ENCODE measurements around the gene MORN1.

The MORN1 gene

GRCh38 chr1:2350911-2351655 is 40.3 kb downstream of the MORN1 start:
- DNase-seq (ENCODE audit: low spot score): no peak

GRCh38 chr1:2350501-2350900 is 40.9 kb downstream of the MORN1 start:
- no peak for DNase-seq (ENCODE audit: low spot score)

- no peak for DNase-seq (ENCODE audit: low spot score)
These were observed 41.5 kb downstream of the MORN1 start for GRCh38 chr1:2349806-2350205.

- DNase-seq (ENCODE audit: low spot score): no peak
These were observed 42.7 kb downstream of the MORN1 start for GRCh38 chr1:2348346-2349325.

GRCh38 chr1:2347896-2348295 is 43.5 kb downstream of the MORN1 start:
- DNase-seq (ENCODE audit: low spot score): no peak

GRCh38 chr1:2347409-2347785 is 44.0 kb downstream of the MORN1 start:
- DNase-seq (ENCODE audit: low spot score): no peak

- DNase-seq (ENCODE audit: low spot score): no peak
These were observed 44.5 kb downstream of the MORN1 start for GRCh38 chr1:2346691-2347408.

- no peak for DNase-seq (ENCODE audit: low spot score)
These were observed 45.9 kb downstream of the MORN1 start for GRCh38 chr1:2345297-2346075.

- no peak for DNase-seq (ENCODE audit: low spot score)
These were observed 46.5 kb downstream of the MORN1 start for GRCh38 chr1:2344744-2345296.

- no peak for DNase-seq (ENCODE audit: low spot score)
These were observed 47.2 kb downstream of the MORN1 start for GRCh38 chr1:2344121-2344681.

- no peak for DNase-seq (ENCODE audit: low spot score)
These were observed 48.1 kb downstream of the MORN1 start for GRCh38 chr1:2343023-2343935.

- DNase-seq (ENCODE audit: low spot score): no peak
These were observed 48.9 kb downstream of the MORN1 start for GRCh38 chr1:2342384-2343022.

GRCh38 chr1:2341706-2342383 is 49.5 kb downstream of the MORN1 start:
- DNase-seq (ENCODE audit: low spot score): no peak

GRCh38 chr1:2340918-2341254 is 50.5 kb downstream of the MORN1 start:
- no peak for DNase-seq (ENCODE audit: low spot score)

- no peak for DNase-seq (ENCODE audit: low spot score)
These were observed 51.1 kb downstream of the MORN1 start for GRCh38 chr1:2340086-2340917.

- no peak for DNase-seq (ENCODE audit: low spot score)
These were observed 51.9 kb downstream of the MORN1 start for GRCh38 chr1:2339206-2340085.

GRCh38 chr1:2337501-2337900 is 53.9 kb downstream of the MORN1 start:
- no peak for DNase-seq (ENCODE audit: low spot score)

All from kidney capillary endothelial cell (primary cell).